GM12892 (cell line): ENCODE measurements around the gene HELZ2.

ENCODE experiments used
- POLR2A ChIP-seq: IDR thresholded peaks from 2 replicates; pipeline ENCODE4 v1.6.1; 2011; ENCODE audit warnings: low read depth, low read length, control low read depth
- POLR2AphosphoS5 ChIP-seq: IDR thresholded peaks from 2 replicates; pipeline ENCODE4 v1.6.1; 2011; ENCODE audit warnings: low read depth, low read length, control low read depth
- TAF1 ChIP-seq: IDR thresholded peaks from 2 replicates; pipeline ENCODE4 v1.6.1; 2011; ENCODE audit warnings: low read depth, mild to moderate bottlenecking, control low read depth, low read length, borderline replicate concordance

DNA sequence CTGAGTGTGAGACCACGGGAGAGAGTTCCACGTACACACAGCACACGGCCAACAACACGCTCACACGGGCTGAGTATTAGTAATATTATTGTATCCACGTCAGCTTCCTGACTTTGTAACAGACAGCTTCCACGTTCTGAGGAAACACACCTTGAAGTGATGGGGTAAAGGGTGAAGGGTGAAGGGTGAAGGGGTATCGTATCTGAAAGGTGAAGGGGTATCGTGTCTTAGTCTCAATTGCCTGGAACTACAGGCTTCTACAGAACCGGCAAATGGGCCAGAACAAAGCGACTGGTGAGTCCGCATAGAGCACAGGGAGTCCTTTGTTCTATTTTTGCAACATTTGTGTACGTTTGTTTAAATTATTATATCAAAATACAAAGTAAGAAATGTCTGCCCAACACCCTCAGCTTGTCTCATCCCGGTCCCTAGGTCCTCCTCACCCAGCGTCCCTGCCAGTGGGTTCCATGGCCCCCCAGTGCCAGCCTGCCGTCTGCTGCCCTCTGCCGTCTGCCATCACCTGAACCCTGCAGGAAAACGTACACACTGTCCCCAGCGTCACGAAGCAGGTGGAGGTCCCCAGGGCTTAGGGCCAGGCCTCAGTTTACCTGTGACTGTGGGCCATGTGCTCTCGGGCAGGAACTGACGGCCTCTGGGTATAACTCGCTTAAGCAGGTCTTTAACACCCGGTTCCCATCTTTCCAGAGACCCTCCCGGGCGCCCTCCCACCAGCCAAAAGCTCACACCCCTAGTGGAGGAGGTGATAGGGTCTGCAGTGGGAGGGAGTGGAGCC lies 4.4 kb upstream of the HELZ2 start:
- no peak for TF ChIP-seq POLR2A
- TF ChIP-seq POLR2AphosphoS5: no peak
- no peak for TF ChIP-seq TAF1
